ENCODE measurements around the gene NLRC5. TPM values are rescaled to one million over a fixed set of nuclear protein-coding genes. Genes with fewer than 3 reads are reported as not detected.

Gene NLRC5
- total and polyA plus RNA-seq, 4 experiments from 2014 or later, result 41.6 to 457 (median 284) TPM

- intact Hi-C loops (cut with micrococcal nuclease), result loop anchor here (5.0 kb wide), 1 partner anchor 38 kb away; no protein-coding TSS in a partner anchor
- no peak overlapping the region for H3K4me3 ChIP-seq (ENCODE audit: low read length in 2 of 2)
These were observed 139.5 kb downstream of the NLRC5 start for GRCh38 chr16:57128771-57129389.

GRCh38 chr16:57130950-57131321 is 141.6 kb downstream of the NLRC5 start:
- peak overlapping the region in 3 of 8 donors; percentile 8 to 36 (median 34) for H3K4me3 Mint-ChIP-seq
- intact Hi-C loops (cut with micrococcal nuclease), result no loop called here

More at GRCh38 chr16:57128771-57129389, 139.5 kb downstream of the NLRC5 start:
- Mint-ChIP-seq H3K9me3 (peaks cover 0 to 1% (median 0%) of the 10 kb centered on the region in 8 donors), H3K27me3 (no peaks in the 10 kb centered on the region), H3K4me1 (peaks cover 49 to 97% (median 74%) of the 10 kb centered on the region in 4 donors), H3K36me3 (no peaks in the 10 kb centered on the region), H3K27ac (peak overlapping the region; percentile 17 to 95 (median 79)), H3K4me3 (peak overlapping the region in 7 of 8 donors; percentile 14 to 82 (median 66))
- ChIA-PET CTCF (ENCODE audit: partially characterized antibody) (interaction anchor here (1.0 to 3.1 kb wide), 2 partner anchors 36 to 46 kb away, joined by 3 to 17 read pairs; partner anchors contain the start of gene CPNE2), POLR2A (ENCODE audit: partially characterized antibody) (interaction anchor here (0.8 to 1.0 kb wide), 3 partner anchors 10 to 36 kb away, joined by 3 to 9 read pairs (median 3); no protein-coding TSS in a partner anchor)
- Histone ChIP-seq H3K27me3 (ENCODE audit: insufficient read depth, low read length) (no peaks in the 10 kb centered on the region), H3K36me3 (ENCODE audit: insufficient read depth, low read length) (no peaks in the 10 kb centered on the region), H3K27ac (ENCODE audit: low read depth, low read length) (peak overlapping the region; percentile 49), H3K4me1 (ENCODE audit: insufficient read depth, low read length) (peaks cover 89% of the 10 kb centered on the region), H3K9me3 (ENCODE audit: control insufficient read depth in 1 of 2, low read length in 2 of 2) (no peaks in the 10 kb centered on the region)
- peak; percentile 28 to 70 (median 32) for DNase-seq

GRCh38 chr16:57131351-57131970 is 142.1 kb downstream of the NLRC5 start:
- no peaks in the 10 kb centered on the region for H3K9me3 Mint-ChIP-seq
- peak overlapping the region; percentile 73 to 91 (median 78) for H3K27ac Mint-ChIP-seq
- Histone ChIP-seq H3K9me3 (ENCODE audit: control insufficient read depth in 1 of 2, low read length in 2 of 2) (no peaks in the 10 kb centered on the region), H3K36me3 (ENCODE audit: insufficient read depth, low read length) (no peaks in the 10 kb centered on the region), H3K27ac (ENCODE audit: low read depth, low read length) (peak overlapping the region; percentile 12), H3K27me3 (ENCODE audit: insufficient read depth, low read length) (no peaks in the 10 kb centered on the region), H3K4me1 (ENCODE audit: insufficient read depth, low read length) (peaks cover 90% of the 10 kb centered on the region), H3K4me3 (ENCODE audit: low read length in 2 of 2) (no peak overlapping the region)
- H3K36me3 Mint-ChIP-seq, result no peaks in the 10 kb centered on the region
- POLR2A ChIA-PET (ENCODE audit: partially characterized antibody), result interaction anchor here (1.8 kb wide), 1 partner anchor 10 kb away, joined by 5 read pairs; no protein-coding TSS in a partner anchor
- no peaks in the 10 kb centered on the region for H3K27me3 Mint-ChIP-seq
- intact Hi-C loops (cut with micrococcal nuclease), result no loop called here
- CTCF ChIA-PET (ENCODE audit: partially characterized antibody), result no interaction called here
- H3K4me1 Mint-ChIP-seq, result peaks cover 48 to 97% (median 78%) of the 10 kb centered on the region in 4 donors
- peak overlapping the region in 3 of 8 donors; percentile 8 to 49 (median 34) for H3K4me3 Mint-ChIP-seq
- DNase-seq, result no peak

More at GRCh38 chr16:57130950-57131321, 141.6 kb downstream of the NLRC5 start:
- Mint-ChIP-seq H3K4me1 (peaks cover 47 to 97% (median 78%) of the 10 kb centered on the region in 4 donors), H3K36me3 (no peaks in the 10 kb centered on the region), H3K27me3 (no peaks in the 10 kb centered on the region), H3K27ac (peak overlapping the region; percentile 62 to 91 (median 78)), H3K9me3 (no peaks in the 10 kb centered on the region)
- H3K4me3 ChIP-seq (ENCODE audit: low read length in 2 of 2), result no peak overlapping the region
- no peaks in the 10 kb centered on the region for H3K36me3 ChIP-seq (ENCODE audit: insufficient read depth, low read length)
- H3K4me1 ChIP-seq (ENCODE audit: insufficient read depth, low read length), result peaks cover 90% of the 10 kb centered on the region
- no peak for DNase-seq
- ChIA-PET CTCF (ENCODE audit: partially characterized antibody) (no interaction called here), POLR2A (ENCODE audit: partially characterized antibody) (interaction anchor here (1.8 kb wide), 1 partner anchor 10 kb away, joined by 5 read pairs; no protein-coding TSS in a partner anchor)
- peak overlapping the region; percentile 12 for H3K27ac ChIP-seq (ENCODE audit: low read depth, low read length)
- H3K27me3 ChIP-seq (ENCODE audit: insufficient read depth, low read length), result no peaks in the 10 kb centered on the region
- no peaks in the 10 kb centered on the region for H3K9me3 ChIP-seq (ENCODE audit: control insufficient read depth in 1 of 2, low read length in 2 of 2)

DNA sequence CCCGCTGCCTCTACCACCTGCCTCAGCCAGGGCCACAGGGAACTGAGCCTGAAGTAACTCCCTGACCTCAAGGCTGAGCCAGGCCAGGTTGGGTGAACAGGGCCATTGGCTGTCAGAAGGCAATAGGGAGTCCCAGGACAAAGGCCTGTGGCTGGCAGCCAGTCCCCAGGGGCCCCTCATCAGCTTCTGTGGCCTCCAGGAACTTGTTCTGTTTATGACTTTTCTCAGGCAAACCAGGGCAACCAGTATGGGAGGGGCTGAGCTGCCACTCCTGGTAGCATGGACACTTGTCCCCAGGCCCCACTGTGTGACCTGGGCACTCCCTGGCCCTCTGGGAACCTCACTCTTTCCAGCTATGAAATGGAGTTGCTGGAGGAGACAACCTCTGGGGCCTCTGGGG is 143.1 kb downstream of the NLRC5 start:
- Histone ChIP-seq H3K9me3 (ENCODE audit: control insufficient read depth in 1 of 2, low read length in 2 of 2) (no peaks in the 10 kb centered on the region), H3K36me3 (ENCODE audit: insufficient read depth, low read length) (no peaks in the 10 kb centered on the region), H3K4me1 (ENCODE audit: insufficient read depth, low read length) (peaks cover 82% of the 10 kb centered on the region), H3K27me3 (ENCODE audit: insufficient read depth, low read length) (no peaks in the 10 kb centered on the region), H3K4me3 (ENCODE audit: low read length in 2 of 2) (no peak overlapping the region), H3K27ac (ENCODE audit: low read depth, low read length) (no peak overlapping the region)
- no peak for DNase-seq
- peak overlapping the region in 5 of 7 donors; percentile 73 to 93 (median 81) for H3K27ac Mint-ChIP-seq
- intact Hi-C loops (cut with micrococcal nuclease), result no loop called here
- H3K36me3 Mint-ChIP-seq, result no peaks in the 10 kb centered on the region
- peaks cover 38 to 87% (median 68%) of the 10 kb centered on the region in 4 donors for H3K4me1 Mint-ChIP-seq
- no peaks in the 10 kb centered on the region for H3K9me3 Mint-ChIP-seq
- CTCF ChIA-PET (ENCODE audit: partially characterized antibody), result interaction anchor here (1.2 kb wide), 1 partner anchor 48 kb away, joined by 5 read pairs; no protein-coding TSS in a partner anchor
- H3K27me3 Mint-ChIP-seq, result no peaks in the 10 kb centered on the region
- H3K4me3 Mint-ChIP-seq, result peak overlapping the region in 4 of 8 donors; percentile 17 to 50 (median 42)
- POLR2A ChIA-PET (ENCODE audit: partially characterized antibody), result no interaction called here

GRCh38 chr16:57133031-57133430 is 143.7 kb downstream of the NLRC5 start:
- no peaks in the 10 kb centered on the region for H3K9me3 ChIP-seq (ENCODE audit: control insufficient read depth in 1 of 2, low read length in 2 of 2)
- intact Hi-C loops (cut with micrococcal nuclease), result no loop called here
- peak overlapping the region; percentile 57 to 94 (median 92) for H3K27ac Mint-ChIP-seq
- H3K27me3 ChIP-seq (ENCODE audit: insufficient read depth, low read length), result no peaks in the 10 kb centered on the region
- peak overlapping the region in 3 of 8 donors; percentile 31 to 90 (median 73) for H3K4me3 Mint-ChIP-seq
- no peaks in the 10 kb centered on the region for H3K36me3 Mint-ChIP-seq
- DNase-seq, result no peak
- H3K4me1 ChIP-seq (ENCODE audit: insufficient read depth, low read length), result peaks cover 79% of the 10 kb centered on the region
- H3K4me3 ChIP-seq (ENCODE audit: low read length in 2 of 2), result no peak overlapping the region
- no peaks in the 10 kb centered on the region for H3K36me3 ChIP-seq (ENCODE audit: insufficient read depth, low read length)
- peak overlapping the region; percentile 61 for H3K27ac ChIP-seq (ENCODE audit: low read depth, low read length)
- H3K9me3 Mint-ChIP-seq, result no peaks in the 10 kb centered on the region
- ChIA-PET CTCF (ENCODE audit: partially characterized antibody) (interaction anchor here (1.2 kb wide), 1 partner anchor 49 kb away, joined by 5 read pairs; no protein-coding TSS in a partner anchor), POLR2A (ENCODE audit: partially characterized antibody) (no interaction called here)
- peaks cover 33 to 85% (median 65%) of the 10 kb centered on the region in 4 donors for H3K4me1 Mint-ChIP-seq
- H3K27me3 Mint-ChIP-seq, result no peaks in the 10 kb centered on the region

Other genes with a start within 250 kb of the NLRC5 start
- gene SLC12A3, start 124.3 kb upstream of the NLRC5 start, total RNA-seq, result not detected
- not detected for gene SLC12A3, start 124.3 kb upstream of the NLRC5 start, polyA plus RNA-seq
- gene HERPUD1, start 57.4 kb upstream of the NLRC5 start, total RNA-seq, result 100 to 1,000 TPM; 130 to 136 TPM
- gene HERPUD1, start 57.4 kb upstream of the NLRC5 start, polyA plus RNA-seq, result 100 to 1,000 TPM; 110 to 201 TPM
- not detected for gene CETP, start 27.6 kb upstream of the NLRC5 start, total RNA-seq
- gene CETP, start 27.6 kb upstream of the NLRC5 start, polyA plus RNA-seq, result under 1 TPM in 1 of 2 donors, not detected in 1; 0.14 TPM
- gene CPNE2, start 103.0 kb downstream of the NLRC5 start, total RNA-seq, result 1 to 10 TPM; 3.8 to 4.1 TPM
- gene CPNE2, start 103.0 kb downstream of the NLRC5 start, polyA plus RNA-seq, result 1 to 10 TPM; 6.7 to 6.8 TPM
- gene PSME3IP1, start 196.5 kb downstream of the NLRC5 start, total RNA-seq, result 100 to 1,000 TPM; 147 to 157 TPM
- 10 to 100 TPM; 59.9 to 64.5 TPM for gene PSME3IP1, start 196.5 kb downstream of the NLRC5 start, polyA plus RNA-seq
- 10 to 100 TPM; 32.8 to 38.0 TPM for gene RSPRY1, start 196.8 kb downstream of the NLRC5 start, total RNA-seq
- 10 to 100 TPM; 28.5 to 34.0 TPM for gene RSPRY1, start 196.8 kb downstream of the NLRC5 start, polyA plus RNA-seq

Data from CD4-positive, alpha-beta memory T cell (primary cell).